Measurements from ENCODE around the gene SIAH1.

- TF ChIP-seq POLR2A (IDR thresholded peaks at IDR 0.05; ENCODE audit: control extremely low read depth in 1 of 2, low read depth in 2 of 2, low read length in 2 of 2): no peak
- no peak for TF ChIP-seq EZH2 (IDR thresholded peaks at IDR 0.05; ENCODE audit: low read depth, low read length, severe bottlenecking)
- no peak for TF ChIP-seq CTCF (IDR thresholded peaks at IDR 0.05; ENCODE audit: control extremely low read depth in 1 of 3, insufficient read depth in 1 of 3, low read depth in 1 of 3, low read length in 3 of 3)
- TF ChIP-seq YY1 (IDR thresholded peaks at IDR 0.05; ENCODE audit: low read depth, low read length): no peak
- no peak for TF ChIP-seq MAX (IDR thresholded peaks at IDR 0.05)
- TF ChIP-seq HDAC2 (IDR thresholded peaks at IDR 0.05; ENCODE audit: borderline replicate concordance in 1 of 2, low read depth in 2 of 2, low read length in 2 of 2): no peak
- TF ChIP-seq NANOG (IDR thresholded peaks at IDR 0.05; ENCODE audit: insufficient read depth, low read depth, low read length, poor library complexity, severe bottlenecking): no peak
- no peak for TF ChIP-seq CEBPB (IDR thresholded peaks at IDR 0.05; ENCODE audit: low read depth, low read length)
- TF ChIP-seq EP300 (IDR thresholded peaks at IDR 0.05; ENCODE audit: borderline replicate concordance in 1 of 2, low read depth in 2 of 2, low read length in 2 of 2): no peak
- TF ChIP-seq USF2 (IDR thresholded peaks at IDR 0.05; ENCODE audit: low read length): no peak
- no peak for TF ChIP-seq SP1 (IDR thresholded peaks at IDR 0.05; ENCODE audit: low read depth, low read length)
- no peak for TF ChIP-seq CBX5 (IDR thresholded peaks at IDR 0.05; ENCODE audit: low read depth, low read length)
Observed at GRCh38 chr16:48358419-48358818, 26.8 kb downstream of the SIAH1 start.

Measured in H1 (cell line).